Measurements from ENCODE around the gene ATXN1.

GRCh38 chr6:16473184-16473907, 287.9 kb downstream of the ATXN1 start:
- TF ChIP-seq SMC3 (conservative IDR thresholded peaks at IDR 0.05; ENCODE audit: poor library complexity) = no peak
- TF ChIP-seq, protein P1, sequence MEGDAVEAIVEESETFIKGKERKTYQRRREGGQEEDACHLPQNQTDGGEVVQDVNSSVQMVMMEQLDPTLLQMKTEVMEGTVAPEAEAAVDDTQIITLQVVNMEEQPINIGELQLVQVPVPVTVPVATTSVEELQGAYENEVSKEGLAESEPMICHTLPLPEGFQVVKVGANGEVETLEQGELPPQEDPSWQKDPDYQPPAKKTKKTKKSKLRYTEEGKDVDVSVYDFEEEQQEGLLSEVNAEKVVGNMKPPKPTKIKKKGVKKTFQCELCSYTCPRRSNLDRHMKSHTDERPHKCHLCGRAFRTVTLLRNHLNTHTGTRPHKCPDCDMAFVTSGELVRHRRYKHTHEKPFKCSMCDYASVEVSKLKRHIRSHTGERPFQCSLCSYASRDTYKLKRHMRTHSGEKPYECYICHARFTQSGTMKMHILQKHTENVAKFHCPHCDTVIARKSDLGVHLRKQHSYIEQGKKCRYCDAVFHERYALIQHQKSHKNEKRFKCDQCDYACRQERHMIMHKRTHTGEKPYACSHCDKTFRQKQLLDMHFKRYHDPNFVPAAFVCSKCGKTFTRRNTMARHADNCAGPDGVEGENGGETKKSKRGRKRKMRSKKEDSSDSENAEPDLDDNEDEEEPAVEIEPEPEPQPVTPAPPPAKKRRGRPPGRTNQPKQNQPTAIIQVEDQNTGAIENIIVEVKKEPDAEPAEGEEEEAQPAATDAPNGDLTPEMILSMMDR (IDR thresholded peaks at IDR 0.05; ENCODE audit: poor library complexity, severe bottlenecking) = no peak
- TF ChIP-seq EZH2 (IDR thresholded peaks at IDR 0.05; ENCODE audit: borderline replicate concordance, insufficient read depth, low read length, poor library complexity, severe bottlenecking) = no peak
- TF ChIP-seq MXI1 (conservative IDR thresholded peaks at IDR 0.05; ENCODE audit: poor library complexity, severe bottlenecking) = no peak
- TF ChIP-seq POLR2AphosphoS5 (IDR thresholded peaks at IDR 0.05) = no peak
- no peak for TF ChIP-seq TAF1 (IDR thresholded peaks at IDR 0.05; ENCODE audit: low read depth)
- TF ChIP-seq EP300 (conservative IDR thresholded peaks at IDR 0.05; ENCODE audit: poor library complexity, severe bottlenecking) = no peak
- no peak for TF ChIP-seq REST (IDR thresholded peaks at IDR 0.05; ENCODE audit: borderline replicate concordance)

Data from neural cell (in vitro differentiated cells).